Measurements from ENCODE around the gene CFAP161.

CFAP161 gene, protein sequence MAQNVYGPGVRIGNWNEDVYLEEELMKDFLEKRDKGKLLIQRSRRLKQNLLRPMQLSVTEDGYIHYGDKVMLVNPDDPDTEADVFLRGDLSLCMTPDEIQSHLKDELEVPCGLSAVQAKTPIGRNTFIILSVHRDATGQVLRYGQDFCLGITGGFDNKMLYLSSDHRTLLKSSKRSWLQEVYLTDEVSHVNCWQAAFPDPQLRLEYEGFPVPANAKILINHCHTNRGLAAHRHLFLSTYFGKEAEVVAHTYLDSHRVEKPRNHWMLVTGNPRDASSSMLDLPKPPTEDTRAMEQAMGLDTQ

GRCh38 chr15:81133782-81134461 lies at the start of gene CFAP161:
Gene CFAP161, plus strand, starts transcription at chr15:81134270. Its CDS starts 60 bp downstream, at chr15:81134330.
- peak; percentile 42 to 46 for DNase-seq

DNA sequence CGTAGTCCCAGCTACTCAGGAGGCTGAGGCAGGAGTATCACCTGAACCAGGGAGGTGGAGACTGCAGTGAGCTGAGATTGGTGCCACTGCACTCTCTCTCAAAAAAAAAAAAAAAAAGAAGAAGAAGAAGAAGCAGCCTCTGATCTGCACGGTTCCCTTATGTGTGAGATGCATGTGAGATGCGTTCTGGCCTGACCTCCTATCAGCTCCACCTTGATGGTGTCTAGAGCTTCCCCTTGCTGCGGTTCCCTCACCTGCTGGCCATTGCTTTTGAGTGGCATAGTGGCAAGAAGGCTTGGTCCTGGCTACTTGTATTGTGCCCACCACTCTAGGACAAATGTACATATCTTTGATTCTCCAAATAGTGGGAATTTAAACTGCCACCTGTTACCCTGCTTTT lies 49.4 kb upstream of the CFAP161 start:
- no peak for DNase-seq

DNA sequence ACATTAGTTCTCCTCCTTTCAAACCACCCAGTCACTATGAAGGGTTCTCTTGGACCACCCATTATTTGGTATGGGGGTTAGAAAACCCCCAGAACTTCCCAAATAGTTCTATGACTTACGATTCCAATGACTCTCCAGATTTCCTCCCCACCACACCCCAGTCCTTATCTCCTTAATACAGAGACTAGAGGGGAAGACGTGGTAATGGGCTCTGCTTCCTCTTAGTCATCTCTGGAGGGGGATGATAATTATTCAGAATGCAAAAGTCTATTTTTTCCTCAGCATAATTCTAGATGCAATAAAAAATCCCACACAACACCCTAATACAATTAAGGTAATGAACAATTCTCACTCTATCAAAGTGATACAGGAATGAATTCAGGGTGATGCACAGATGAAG lies 48.9 kb upstream of the CFAP161 start:
- no peak for DNase-seq

DNA sequence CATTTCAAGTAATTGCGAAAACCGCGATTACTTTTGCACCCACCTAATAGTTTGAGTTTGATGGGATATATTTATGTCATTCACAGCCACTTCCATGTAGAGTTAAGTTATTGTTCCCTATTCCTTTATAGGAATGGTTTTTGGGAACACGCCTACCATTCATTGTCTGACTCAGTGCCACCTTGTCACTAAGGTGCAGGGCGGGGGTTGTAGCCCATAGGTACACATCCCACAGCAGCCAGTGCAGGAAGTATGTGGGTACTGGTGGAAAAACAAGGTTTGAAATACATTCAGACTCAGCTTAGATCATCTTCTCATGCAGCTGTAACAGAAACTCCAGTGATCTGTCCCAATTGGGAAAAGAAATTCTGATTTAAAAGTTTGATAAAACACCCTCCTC lies 48.2 kb upstream of the CFAP161 start:
- no peak for DNase-seq

DNA sequence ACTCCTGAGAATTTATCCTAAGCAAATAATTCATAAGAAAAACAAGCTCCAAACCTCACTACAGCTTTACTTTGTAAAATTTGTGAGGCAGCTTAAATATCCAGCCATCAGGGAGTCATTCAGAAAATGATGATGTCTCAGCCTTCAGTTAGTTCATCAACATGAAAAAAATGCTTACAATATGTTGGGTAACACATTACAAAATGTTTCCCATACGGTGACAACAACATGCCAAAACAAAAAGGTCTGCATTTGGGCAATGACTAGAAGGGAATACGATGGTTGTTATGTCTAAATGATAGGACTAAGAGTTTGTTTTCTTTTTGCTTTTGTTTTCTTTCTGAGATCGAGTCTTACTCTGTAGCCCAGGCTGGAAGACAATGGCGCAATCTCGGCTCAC lies 47.0 kb upstream of the CFAP161 start:
- DNase-seq, result no peak

GRCh38 chr15:81087694-81088093 lies 46.4 kb upstream of the CFAP161 start:
- no peak for DNase-seq

DNA sequence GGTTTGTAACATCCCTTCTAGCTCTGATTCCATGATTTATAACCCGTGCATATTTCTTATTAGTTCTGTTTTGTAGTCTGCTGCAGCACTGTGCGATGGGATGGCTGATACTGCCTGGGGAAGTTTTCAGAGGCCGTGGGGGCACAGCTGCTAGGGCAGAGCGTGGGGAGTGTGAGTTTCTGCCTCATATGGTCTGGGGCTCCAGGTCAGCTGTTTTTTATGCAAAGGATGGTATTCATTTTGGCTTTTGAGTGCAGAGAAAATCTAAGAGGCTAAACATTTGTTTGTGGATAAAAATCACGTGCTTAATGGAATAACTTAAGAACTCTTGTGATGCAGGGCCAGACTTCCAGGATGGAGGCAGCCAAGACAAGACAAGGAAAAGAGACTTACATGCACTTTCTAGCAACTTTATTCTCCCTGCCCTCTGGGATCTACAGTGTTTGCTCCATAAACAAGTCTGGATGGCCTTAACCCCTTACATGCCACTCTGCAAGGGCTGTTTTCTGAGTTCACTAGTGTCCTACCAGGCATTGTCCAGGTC lies 45.5 kb upstream of the CFAP161 start:
- DNase-seq, result no peak

GRCh38 chr15:81091889-81092558 lies 42.0 kb upstream of the CFAP161 start:
- no peak for DNase-seq

DNA sequence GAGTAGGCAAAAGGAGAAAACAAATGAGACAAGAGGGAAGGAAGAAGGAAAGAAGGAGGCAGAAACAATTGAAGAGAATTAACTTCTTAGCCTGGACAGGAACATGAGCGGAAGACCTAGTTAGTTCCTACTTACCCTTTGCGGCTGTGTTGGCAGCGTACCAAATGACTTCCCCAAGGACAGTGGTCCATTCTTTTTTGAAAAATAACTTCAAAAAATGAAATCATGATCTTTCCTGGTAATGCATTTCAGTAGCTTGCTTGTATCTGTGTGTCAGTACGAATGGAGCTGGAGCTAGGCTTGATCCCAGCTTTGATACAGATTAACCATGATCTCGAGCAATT lies 41.5 kb upstream of the CFAP161 start:
- no peak for DNase-seq

DNA sequence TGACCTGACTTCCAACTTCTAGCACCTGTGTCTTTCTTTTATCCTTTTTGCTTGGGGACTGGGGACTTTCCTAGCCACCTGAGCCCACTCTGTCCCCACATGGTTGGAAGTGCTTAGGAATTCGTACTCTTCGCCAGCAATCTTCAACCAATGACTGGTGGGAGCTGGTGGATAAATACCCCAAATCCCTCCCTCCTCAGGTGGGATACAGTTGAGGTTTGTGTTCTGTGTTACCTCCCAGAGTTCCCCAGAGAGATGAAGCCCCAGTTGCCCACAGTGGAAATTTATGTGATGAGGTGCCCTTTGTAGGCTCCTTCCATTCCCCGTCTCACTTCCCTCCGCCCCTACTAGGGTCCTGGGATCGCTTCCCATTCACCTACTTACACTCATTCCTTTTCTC lies 40.1 kb upstream of the CFAP161 start:
- DNase-seq, result no peak

- no peak for DNase-seq
Measured at GRCh38 chr15:81095690-81096365, 38.2 kb upstream of the CFAP161 start.

DNA sequence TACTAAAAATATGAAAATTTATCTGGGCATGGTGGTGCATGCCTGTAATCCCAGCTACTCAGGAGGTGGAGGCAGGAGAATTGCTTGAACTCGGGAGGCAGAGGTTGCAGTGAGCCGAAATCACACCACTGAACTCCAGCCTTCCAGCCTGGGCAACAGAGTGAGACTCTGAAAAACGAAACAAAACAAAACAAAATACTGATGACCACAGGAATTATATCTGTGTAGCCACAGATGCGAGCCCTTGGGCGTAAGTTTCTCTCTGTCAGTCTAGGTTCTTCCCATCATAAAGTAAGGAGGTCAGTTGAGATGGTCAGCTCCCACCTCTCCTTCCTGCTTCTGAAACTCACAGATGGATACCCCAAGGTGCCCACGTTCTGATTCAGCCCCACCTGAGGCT lies 37.7 kb upstream of the CFAP161 start:
- DNase-seq, result no peak

GRCh38 chr15:81097116-81097889 lies 36.8 kb upstream of the CFAP161 start:
- no peak for DNase-seq

- DNase-seq, result no peak
Measured at GRCh38 chr15:81097890-81098280, 36.2 kb upstream of the CFAP161 start.

GRCh38 chr15:81098349-81098748 lies 35.7 kb upstream of the CFAP161 start:
- DNase-seq, result no peak

DNA sequence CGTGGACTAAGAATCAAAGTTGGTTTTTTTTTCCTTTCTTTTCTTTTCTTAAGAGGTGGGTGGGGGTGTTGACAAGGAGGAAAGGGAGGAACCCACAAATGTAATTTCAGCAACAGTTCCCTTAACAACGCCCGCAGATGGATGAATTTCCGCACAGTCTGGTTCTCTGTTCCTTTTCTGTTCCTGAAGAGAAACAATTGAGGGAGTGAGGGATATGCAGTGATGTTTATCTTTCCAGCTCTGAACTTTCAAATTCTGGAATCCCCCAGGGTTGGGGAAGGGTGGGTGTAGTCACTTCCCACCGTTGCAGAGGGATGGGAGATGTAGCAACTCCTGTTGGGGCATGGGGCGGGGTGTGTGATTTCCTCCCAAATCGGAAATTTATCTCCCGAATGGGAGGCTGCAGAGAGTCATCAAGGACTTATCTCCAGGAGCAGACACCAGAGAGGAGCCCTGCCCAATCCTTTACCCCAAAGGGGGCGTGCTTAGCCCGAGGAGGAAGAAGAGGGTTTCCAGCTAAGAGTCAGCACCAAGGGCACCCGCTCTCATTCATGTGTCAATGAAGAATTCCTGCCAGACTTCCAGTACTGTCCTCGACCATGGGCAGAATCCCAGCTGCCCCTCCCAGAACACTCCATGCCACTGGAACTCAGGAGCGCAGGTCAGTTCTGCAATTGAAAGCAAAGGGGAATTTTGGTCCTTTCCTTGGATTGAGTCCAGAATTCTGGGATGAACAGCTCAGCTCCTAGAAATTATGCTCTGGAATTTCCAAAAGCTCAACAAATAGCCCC lies 35.0 kb upstream of the CFAP161 start:
- no peak for DNase-seq

DNA sequence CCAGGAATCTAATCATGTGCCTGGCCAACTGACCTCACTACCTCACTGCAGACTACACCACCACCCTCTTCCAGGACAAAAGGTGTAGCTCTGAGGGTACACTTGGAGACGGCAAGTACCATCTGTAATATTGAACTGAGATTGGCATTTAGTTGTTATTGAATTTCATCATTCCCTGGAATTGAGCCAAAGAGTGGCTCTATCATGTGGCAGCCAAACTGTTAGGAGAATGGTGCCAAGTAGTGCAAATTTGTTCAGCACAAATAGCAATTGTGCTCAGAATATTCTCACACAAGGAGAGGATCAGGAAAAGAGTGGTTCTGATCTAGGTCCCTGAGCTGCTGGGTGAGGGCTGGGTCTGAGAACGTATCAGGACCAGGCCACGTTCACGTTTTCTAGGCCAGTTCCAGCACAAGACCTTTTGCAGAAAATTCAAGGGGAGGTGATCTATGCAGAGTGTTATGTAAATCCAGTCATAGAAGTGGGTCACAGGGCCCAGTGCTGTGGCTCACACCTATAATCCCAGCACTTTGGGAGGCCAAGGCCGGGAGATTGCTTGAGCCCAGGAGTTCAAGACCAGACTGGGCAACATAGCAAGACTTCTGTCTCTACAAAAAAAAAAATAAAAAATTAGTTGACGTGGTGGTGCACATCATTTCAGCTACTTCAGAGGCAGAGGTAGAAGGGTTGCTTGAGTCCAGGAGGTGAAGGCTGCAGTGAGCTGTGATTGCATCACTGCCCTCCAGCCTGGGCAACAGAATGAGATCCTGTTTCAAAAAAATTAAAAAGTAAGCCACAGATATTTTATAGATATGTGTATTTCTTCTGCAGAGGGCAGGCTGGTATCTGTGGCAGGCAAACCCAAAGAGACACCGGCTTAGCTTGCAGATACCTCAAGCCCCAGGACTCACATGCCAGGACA lies 31.9 kb upstream of the CFAP161 start:
- no peak for DNase-seq

- no peak for DNase-seq
Measured at GRCh38 chr15:81103857-81104256, 30.2 kb upstream of the CFAP161 start.

DNA sequence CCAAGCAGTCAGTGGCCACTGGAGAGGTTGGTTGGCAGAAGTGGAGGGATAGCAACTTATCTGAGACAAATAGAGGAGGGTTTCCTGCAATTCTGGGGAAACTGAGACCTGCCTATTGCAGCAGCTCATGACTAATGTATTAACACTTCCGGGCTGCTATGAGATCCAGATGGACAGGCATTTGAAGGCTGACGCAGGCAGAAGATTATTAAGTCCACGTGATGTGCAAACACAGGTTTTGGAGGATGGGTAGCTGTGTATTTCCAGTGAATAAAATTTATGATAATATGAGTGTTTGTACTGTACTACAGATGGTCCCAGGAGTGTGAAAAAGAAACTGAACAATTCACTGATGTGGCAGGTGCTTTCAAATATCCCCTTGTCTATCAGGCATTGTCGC lies 28.5 kb upstream of the CFAP161 start:
- no peak for DNase-seq

- no peak for DNase-seq
Measured at GRCh38 chr15:81106560-81106959, 27.5 kb upstream of the CFAP161 start.

DNA sequence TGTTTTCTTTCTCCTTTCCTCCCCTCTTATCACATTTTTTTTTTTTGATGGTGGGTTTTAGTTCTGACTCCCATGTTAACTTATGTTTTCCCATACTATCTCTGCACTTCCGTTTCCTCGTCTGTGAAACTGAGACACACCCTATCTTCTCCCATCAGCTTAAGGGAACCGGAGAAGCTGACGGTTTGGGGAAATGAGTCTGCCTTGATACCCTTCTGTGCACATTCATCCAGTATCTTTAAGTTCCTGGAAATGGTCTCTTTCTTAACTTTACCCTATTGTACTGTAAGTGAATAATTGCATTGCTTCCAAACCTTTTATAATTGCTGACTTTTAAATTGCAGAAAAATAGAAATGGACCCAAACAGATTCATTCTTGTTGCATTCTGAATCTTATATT lies 26.2 kb upstream of the CFAP161 start:
- DNase-seq, result no peak
